Prostate gland (tissue), 2 donors: ENCODE results near the gene BSND.

Source experiments
- CTCF ChIP-seq, 4 experiments: fragments of 200-600 bp in 2 of 4; fragments of 450-650 bp in 2 of 4; sonication (generic) in 2 of 4; IDR thresholded peaks; 1 replicate in 3 of 4; 2 replicates in 1 of 4; pipeline ENCODE4 v1.5.1; 2016 to 2019; ENCODE audit warnings: antibody characterized with exemption in 4 of 4, mild to moderate bottlenecking in 2 of 4, moderate library complexity in 2 of 4
- POLR2A ChIP-seq: fragments of 450-650 bp; IDR thresholded peaks from one replicate; pipeline ENCODE4 v1.6.1; 2016; ENCODE audit warnings: antibody characterized with exemption, mild to moderate bottlenecking
- POLR2AphosphoS5 ChIP-seq: sonication (generic); formaldehyde crosslinking; IDR thresholded peaks from one replicate; pipeline ENCODE4 v1.6.1; 2017; ENCODE audit warnings: antibody characterized with exemption

DNA sequence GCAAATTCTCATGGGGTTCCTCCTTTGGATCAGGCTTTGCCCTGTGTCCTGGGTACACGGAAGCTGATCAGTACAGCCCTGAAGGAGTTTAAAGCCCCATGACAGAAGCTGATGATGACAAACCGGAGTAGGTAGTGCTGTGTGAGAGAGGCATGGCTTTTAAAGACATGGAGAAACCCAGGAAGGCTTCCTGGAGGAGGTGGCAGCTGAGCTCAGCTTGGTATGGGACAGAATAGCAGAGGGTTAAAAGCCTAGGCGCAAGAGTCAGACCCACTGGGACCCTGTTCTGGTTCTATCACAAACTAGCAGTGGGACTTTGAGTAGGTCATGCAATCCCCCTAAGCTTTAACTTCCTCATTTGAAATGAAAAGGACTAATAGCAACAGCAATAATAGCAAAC lies 12.2 kb upstream of the BSND start:
- TF ChIP-seq POLR2A (no peak), CTCF (IDR thresholded peaks at IDR 0.05) (no peak), POLR2AphosphoS5 (no peak)
